HepG2 (cell line): Measurements from ENCODE around the gene SLC7A6OS. TPM values are rescaled to one million over a fixed set of nuclear protein-coding genes. Genes with fewer than 3 reads are reported as not detected.
A peak's percentile ranks its signal among the peaks of the same experiment; 100 is the strongest.

Experiments used
- BHLHE40 ChIP-seq: IDR thresholded peaks from 2 replicates; pipeline ENCODE4 v1.6.1; 2011; ENCODE audit warnings: low read length, improper control_type of control experiment
- BRD4 ChIP-seq: sonication (generic); formaldehyde crosslinking; IDR thresholded peaks from 2 replicates; pipeline ENCODE4 v1.4.0; 2020; ENCODE audit warnings: missing genetic modification reagents
- CAMTA2 ChIP-seq: sonication (generic); formaldehyde crosslinking; IDR thresholded peaks from 2 replicates; pipeline ENCODE4 v1.4.0; 2020; ENCODE audit warnings: mild to moderate bottlenecking, missing genetic modification reagents, borderline replicate concordance
- NCOA5 ChIP-seq: sonication (generic); formaldehyde crosslinking; IDR thresholded peaks from 2 replicates; pipeline ENCODE4 v1.4.0; 2020; ENCODE audit warnings: missing genetic modification reagents
- NR2F2 ChIP-seq: IDR thresholded peaks from 2 replicates; pipeline ENCODE4 v1.6.1; 2012; ENCODE audit warnings: low read depth, inconsistent platforms, borderline replicate concordance
- PAX8 ChIP-seq: sonication (generic); formaldehyde crosslinking; IDR thresholded peaks from 2 replicates; pipeline ENCODE4 v1.8.0; 2022; ENCODE audit warnings: mild to moderate bottlenecking, missing genetic modification reagents, borderline replicate concordance
- POLR2AphosphoS2 ChIP-seq: IDR thresholded peaks from 2 replicates; pipeline ENCODE4 v1.6.1; 2011; ENCODE audit warnings: low read depth, low read length, improper control_type of control experiment
- RFXANK ChIP-seq: IDR thresholded peaks from 2 replicates; pipeline ENCODE4 v1.6.1; 2016
- SOX13 ChIP-seq, 3 experiments: fragments of 450-650 bp in 1 of 3; sonication (generic) in 1 of 3; formaldehyde crosslinking in 1 of 3; IDR thresholded peaks in 2 of 3; conservative IDR thresholded peaks in 1 of 3; 2 replicates each; pipeline versions ENCODE4 v1.5.0 to v1.6.1; 2016 to 2020; ENCODE audit warnings: antibody characterized with exemption in 1 of 3, mild to moderate bottlenecking in 1 of 3, missing compliant biosample characterization in 1 of 3, missing genetic modification reagents in 1 of 3, moderate library complexity in 1 of 3
- SRSF4 ChIP-seq: fragments of 200-400 bp; formaldehyde crosslinking; IDR thresholded peaks from one replicate; pipeline ENCODE4 v1.6.1; 2018; ENCODE audit warnings: mild to moderate bottlenecking, low read depth, low read length, moderate library complexity; ENCODE audit not compliant: poor library complexity, severe bottlenecking
- STAT5B ChIP-seq: sonication (generic); formaldehyde crosslinking; IDR thresholded peaks from 2 replicates; pipeline ENCODE4 v1.4.0; 2020; ENCODE audit warnings: missing genetic modification reagents
- ZNF24 ChIP-seq: fragments of 450-650 bp; IDR thresholded peaks from 2 replicates; pipeline ENCODE4 v1.6.1; 2017; ENCODE audit warnings: antibody characterized with exemption, mild to moderate bottlenecking
- ZNF256 ChIP-seq: sonication (generic); formaldehyde crosslinking; conservative IDR thresholded peaks from 2 replicates; pipeline ENCODE4 v1.4.0; 2020; ENCODE audit warnings: missing genetic modification reagents
- ZNF331 ChIP-seq: sonication (generic); formaldehyde crosslinking; IDR thresholded peaks from 2 replicates; pipeline ENCODE4 v1.4.0; 2020; ENCODE audit warnings: missing genetic modification reagents
- ZNF446 ChIP-seq: sonication (generic); formaldehyde crosslinking; IDR thresholded peaks from 2 replicates; pipeline ENCODE4 v1.5.0; 2020; ENCODE audit warnings: mild to moderate bottlenecking, missing genetic modification reagents
- ZNF629 ChIP-seq: sonication (generic); formaldehyde crosslinking; conservative IDR thresholded peaks from 2 replicates; pipeline ENCODE4 v1.5.0; 2020; ENCODE audit warnings: missing genetic modification reagents
- ZNF776 ChIP-seq: sonication (generic); formaldehyde crosslinking; IDR thresholded peaks from 2 replicates; pipeline ENCODE4 v1.4.0; 2020; ENCODE audit warnings: mild to moderate bottlenecking, missing genetic modification reagents
- ZNF782 ChIP-seq: sonication (generic); formaldehyde crosslinking; IDR thresholded peaks from 2 replicates; pipeline ENCODE4 v1.4.0; 2020; ENCODE audit warnings: missing genetic modification reagents, mild to moderate bottlenecking, borderline replicate concordance
- polyA plus RNA-seq, 8 experiments: library from polyadenylated mRNA; depleted of rRNA in 3 of 8; stranded (reverse) in 7 of 8; unstranded in 1 of 8; fragments of >200 nt; fragmentation: Illumina TruSeq in 4 of 8; extraction: Trizol in 4 of 8; gene quantifications; 2 replicates each; pipeline versions ENCODE4 v1.2.1 to v1.2.3, GENCODE V29; 2011 to 2016; ENCODE audit warnings: low read depth in 4 of 8, missing spikeins in 1 of 8, mixed read lengths in 1 of 8; ENCODE audit not compliant: insufficient read depth in 1 of 8
- total RNA-seq, 5 experiments: library from RNA; depleted of rRNA; stranded (reverse); fragments of >200 nt; fragmentation: Illumina TruSeq; extraction: Trizol; gene quantifications; 2 replicates each; pipeline ENCODE4 v1.2.3, GENCODE V29; 2016; ENCODE audit warnings: low read depth in 1 of 5
- TF ChIP-seq, protein P1 (sequence below): sonication (generic); formaldehyde crosslinking; IDR thresholded peaks from 2 replicates; pipeline ENCODE4 v1.4.0; 2020; ENCODE audit warnings: missing genetic modification reagents; ENCODE audit errors: not compliant biosample characterization
- TF ChIP-seq, protein P2 (sequence below): sonication (generic); formaldehyde crosslinking; IDR thresholded peaks from 2 replicates; pipeline ENCODE4 v1.8.1; 2023; ENCODE audit warnings: mild to moderate bottlenecking, inconsistent platforms, moderate library complexity, missing genetic modification reagents, borderline replicate concordance
- TF ChIP-seq, protein P3 (sequence below): sonication (generic); formaldehyde crosslinking; IDR thresholded peaks from 2 replicates; pipeline ENCODE4 v1.5.0; 2020; ENCODE audit warnings: missing genetic modification reagents
- TF ChIP-seq, protein P4 (sequence below): sonication (generic); formaldehyde crosslinking; IDR thresholded peaks from 2 replicates; pipeline ENCODE4 v1.4.0; 2020; ENCODE audit warnings: missing genetic modification reagents
- TF ChIP-seq, protein P5 (sequence below): sonication (generic); formaldehyde crosslinking; conservative IDR thresholded peaks from 2 replicates; pipeline ENCODE4 v1.4.0; 2020; ENCODE audit warnings: missing genetic modification reagents

SLC7A6OS gene
- total and polyA plus RNA-seq, 2 of the 13 experiments (the other 11 are each of a cell fraction or from before 2014, with no cell fraction given): 11.2 to 21.5 TPM

DNA sequence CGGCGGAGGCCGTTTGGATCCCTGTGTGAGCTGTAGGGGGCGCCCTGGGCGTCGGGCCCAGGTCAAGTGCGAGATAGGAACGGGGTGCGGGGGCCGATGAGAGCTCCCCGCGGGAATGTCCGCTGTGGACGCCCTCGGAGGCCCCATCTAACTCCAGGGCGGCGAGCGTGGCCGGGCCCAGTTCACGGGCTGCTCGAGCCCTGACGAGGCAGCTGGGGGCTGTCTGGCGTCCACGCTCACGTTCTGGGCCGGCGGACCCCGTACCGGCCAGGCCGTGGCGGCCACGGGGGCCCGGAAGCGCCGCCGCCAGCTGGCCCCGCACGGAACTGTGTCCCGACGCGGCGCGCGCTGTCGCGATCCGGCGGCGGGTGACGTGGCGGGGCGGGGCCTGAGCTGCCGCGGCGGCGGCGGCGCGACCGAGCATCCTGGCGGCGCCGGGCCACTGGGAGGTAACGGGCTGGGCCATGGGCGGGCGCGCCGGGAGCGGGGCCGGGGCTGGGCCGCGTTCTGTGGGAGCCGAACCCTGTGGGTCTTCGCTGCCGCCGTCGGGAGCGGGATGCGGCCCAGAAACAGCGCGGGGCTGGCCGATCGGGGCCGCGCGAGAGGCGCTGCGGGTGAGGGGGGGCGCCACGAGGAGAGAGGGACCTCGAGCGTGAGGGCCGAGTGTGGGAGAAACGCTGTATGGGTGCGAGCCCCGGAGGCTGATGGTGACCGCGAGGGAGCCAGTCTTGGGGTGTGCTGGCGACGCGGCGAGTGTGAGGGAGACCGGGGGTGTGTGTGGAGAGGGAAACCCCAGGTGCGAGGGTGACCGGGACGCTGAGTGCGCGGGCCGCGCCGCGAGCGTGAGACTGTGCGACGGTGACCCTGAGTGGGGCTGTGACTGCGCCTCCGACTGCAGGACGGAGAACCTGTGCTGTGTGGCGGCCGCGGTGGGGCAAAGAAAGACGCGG, 46.3 kb downstream of the SLC7A6OS start, which contains the start of gene SLC7A6 (continued):
- TF ChIP-seq POLR2AphosphoS2 (no peak), PAX8 (peak; percentile 82; the same call in 1 of the 2 replicates), SOX13 (IDR thresholded peaks at IDR 0.05) (no peak), SOX13 (CRISPR knock-in tag; conservative IDR thresholded peaks at IDR 0.05 in 1 of 2, IDR thresholded peaks at IDR 0.05 in 1 of 2) (no peak; a peak in 2 of 4 replicates), NR2F2 (no peak; the same call in 1 of the 2 replicates), ZNF24 (0 out of 2 replicates have a peak, but pooled peaks have one; percentile 19), ZNF629 (CRISPR knock-in tag) (no peak; the same call in 1 of the 2 replicates), RFXANK (no peak; the same call in 1 of the 2 replicates), SRSF4 (no peak), ZNF446 (peak; percentile 84), ZNF782 (CRISPR knock-in tag) (peak; percentile 65; the same call in 1 of the 2 replicates), ZNF331 (CRISPR knock-in tag) (peak; percentile 68), BRD4 (peak; percentile 59; the same call in 1 of the 2 replicates), BHLHE40 (0 out of 2 replicates have a peak, but pooled peaks have one; percentile 1), STAT5B (CRISPR knock-in tag) (no peak; the same call in 1 of the 2 replicates), NCOA5 (no peak), CAMTA2 (CRISPR knock-in tag) (peak; percentile 84; the same call in 1 of the 2 replicates), ZNF256 (CRISPR knock-in tag) (no peak), ZNF776 (CRISPR knock-in tag) (peak; percentile 94)
- TF ChIP-seq, protein P1, sequence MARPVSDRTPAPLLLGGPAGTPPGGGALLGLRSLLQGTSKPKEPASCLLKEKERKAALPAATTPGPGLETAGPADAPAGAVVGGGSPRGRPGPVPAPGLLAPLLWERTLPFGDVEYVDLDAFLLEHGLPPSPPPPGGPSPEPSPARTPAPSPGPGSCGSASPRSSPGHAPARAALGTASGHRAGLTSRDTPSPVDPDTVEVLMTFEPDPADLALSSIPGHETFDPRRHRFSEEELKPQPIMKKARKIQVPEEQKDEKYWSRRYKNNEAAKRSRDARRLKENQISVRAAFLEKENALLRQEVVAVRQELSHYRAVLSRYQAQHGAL (CRISPR knock-in tag): no peak
- TF ChIP-seq, protein P2, sequence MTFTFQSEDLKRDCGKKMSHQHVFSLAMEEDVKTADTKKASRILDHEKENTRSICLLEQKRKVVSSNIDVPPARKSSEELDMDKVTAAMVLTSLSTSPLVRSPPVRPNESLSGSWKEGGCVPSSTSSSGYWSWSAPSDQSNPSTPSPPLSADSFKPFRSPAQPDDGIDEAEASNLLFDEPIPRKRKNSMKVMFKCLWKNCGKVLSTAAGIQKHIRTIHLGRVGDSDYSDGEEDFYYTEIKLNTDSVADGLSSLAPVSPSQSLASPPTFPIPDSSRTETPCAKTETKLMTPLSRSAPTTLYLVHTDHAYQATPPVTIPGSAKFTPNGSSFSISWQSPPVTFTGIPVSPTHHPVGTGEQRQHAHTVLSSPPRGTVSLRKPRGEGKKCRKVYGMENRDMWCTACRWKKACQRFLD (CRISPR knock-in tag): 0 out of 2 replicates have a peak, but pooled peaks have one; percentile 76
- TF ChIP-seq, protein P3, sequence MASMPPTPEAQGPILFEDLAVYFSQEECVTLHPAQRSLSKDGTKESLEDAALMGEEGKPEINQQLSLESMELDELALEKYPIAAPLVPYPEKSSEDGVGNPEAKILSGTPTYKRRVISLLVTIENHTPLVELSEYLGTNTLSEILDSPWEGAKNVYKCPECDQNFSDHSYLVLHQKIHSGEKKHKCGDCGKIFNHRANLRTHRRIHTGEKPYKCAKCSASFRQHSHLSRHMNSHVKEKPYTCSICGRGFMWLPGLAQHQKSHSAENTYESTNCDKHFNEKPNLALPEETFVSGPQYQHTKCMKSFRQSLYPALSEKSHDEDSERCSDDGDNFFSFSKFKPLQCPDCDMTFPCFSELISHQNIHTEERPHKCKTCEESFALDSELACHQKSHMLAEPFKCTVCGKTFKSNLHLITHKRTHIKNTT (CRISPR knock-in tag): no peak
- TF ChIP-seq, protein P4, sequence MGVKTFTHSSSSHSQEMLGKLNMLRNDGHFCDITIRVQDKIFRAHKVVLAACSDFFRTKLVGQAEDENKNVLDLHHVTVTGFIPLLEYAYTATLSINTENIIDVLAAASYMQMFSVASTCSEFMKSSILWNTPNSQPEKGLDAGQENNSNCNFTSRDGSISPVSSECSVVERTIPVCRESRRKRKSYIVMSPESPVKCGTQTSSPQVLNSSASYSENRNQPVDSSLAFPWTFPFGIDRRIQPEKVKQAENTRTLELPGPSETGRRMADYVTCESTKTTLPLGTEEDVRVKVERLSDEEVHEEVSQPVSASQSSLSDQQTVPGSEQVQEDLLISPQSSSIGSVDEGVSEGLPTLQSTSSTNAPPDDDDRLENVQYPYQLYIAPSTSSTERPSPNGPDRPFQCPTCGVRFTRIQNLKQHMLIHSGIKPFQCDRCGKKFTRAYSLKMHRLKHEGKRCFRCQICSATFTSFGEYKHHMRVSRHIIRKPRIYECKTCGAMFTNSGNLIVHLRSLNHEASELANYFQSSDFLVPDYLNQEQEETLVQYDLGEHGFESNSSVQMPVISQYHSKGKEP (CRISPR knock-in tag): peak; percentile 42; the same call in 1 of the 2 replicates
- TF ChIP-seq, protein P5, sequence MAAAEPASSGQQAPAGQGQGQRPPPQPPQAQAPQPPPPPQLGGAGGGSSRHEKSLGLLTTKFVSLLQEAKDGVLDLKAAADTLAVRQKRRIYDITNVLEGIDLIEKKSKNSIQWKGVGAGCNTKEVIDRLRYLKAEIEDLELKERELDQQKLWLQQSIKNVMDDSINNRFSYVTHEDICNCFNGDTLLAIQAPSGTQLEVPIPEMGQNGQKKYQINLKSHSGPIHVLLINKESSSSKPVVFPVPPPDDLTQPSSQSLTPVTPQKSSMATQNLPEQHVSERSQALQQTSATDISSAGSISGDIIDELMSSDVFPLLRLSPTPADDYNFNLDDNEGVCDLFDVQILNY (CRISPR knock-in tag): 0 out of 2 replicates have a peak, but pooled peaks have one; percentile 28
